ENCODE data around the gene MYO1A.

DNA sequence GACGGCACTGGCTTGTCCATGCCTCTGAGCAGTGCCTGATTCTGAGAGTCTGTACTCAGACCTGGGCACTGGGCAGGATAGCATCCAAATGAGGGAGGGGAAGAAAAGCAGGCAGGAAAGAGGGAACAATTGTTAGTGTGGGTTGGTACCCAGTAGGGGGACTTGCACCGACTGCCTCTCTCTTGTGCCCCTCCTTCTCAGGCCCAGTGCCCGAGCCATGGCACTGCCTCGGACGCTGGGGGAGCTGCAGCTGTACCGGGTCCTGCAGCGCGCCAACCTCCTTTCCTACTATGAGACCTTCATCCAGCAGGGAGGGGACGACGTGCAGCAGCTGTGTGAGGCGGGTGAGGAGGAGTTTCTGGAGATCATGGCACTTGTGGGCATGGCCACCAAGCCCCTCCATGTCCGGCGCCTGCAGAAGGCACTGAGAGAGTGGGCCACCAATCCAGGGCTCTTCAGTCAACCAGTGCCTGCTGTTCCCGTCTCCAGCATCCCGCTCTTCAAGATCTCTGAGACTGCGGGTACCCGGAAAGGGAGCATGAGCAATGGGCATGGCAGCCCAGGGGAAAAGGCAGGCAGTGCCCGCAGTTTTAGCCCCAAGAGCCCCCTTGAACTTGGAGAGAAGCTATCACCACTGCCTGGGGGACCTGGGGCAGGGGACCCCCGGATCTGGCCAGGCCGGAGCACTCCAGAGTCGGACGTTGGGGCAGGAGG is 41.2 kb upstream of the MYO1A start:
- TF ChIP-seq, protein P1, sequence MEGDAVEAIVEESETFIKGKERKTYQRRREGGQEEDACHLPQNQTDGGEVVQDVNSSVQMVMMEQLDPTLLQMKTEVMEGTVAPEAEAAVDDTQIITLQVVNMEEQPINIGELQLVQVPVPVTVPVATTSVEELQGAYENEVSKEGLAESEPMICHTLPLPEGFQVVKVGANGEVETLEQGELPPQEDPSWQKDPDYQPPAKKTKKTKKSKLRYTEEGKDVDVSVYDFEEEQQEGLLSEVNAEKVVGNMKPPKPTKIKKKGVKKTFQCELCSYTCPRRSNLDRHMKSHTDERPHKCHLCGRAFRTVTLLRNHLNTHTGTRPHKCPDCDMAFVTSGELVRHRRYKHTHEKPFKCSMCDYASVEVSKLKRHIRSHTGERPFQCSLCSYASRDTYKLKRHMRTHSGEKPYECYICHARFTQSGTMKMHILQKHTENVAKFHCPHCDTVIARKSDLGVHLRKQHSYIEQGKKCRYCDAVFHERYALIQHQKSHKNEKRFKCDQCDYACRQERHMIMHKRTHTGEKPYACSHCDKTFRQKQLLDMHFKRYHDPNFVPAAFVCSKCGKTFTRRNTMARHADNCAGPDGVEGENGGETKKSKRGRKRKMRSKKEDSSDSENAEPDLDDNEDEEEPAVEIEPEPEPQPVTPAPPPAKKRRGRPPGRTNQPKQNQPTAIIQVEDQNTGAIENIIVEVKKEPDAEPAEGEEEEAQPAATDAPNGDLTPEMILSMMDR (IDR thresholded peaks at IDR 0.05; ENCODE audit: poor library complexity, severe bottlenecking), result no peak
- TF ChIP-seq, protein P2, sequence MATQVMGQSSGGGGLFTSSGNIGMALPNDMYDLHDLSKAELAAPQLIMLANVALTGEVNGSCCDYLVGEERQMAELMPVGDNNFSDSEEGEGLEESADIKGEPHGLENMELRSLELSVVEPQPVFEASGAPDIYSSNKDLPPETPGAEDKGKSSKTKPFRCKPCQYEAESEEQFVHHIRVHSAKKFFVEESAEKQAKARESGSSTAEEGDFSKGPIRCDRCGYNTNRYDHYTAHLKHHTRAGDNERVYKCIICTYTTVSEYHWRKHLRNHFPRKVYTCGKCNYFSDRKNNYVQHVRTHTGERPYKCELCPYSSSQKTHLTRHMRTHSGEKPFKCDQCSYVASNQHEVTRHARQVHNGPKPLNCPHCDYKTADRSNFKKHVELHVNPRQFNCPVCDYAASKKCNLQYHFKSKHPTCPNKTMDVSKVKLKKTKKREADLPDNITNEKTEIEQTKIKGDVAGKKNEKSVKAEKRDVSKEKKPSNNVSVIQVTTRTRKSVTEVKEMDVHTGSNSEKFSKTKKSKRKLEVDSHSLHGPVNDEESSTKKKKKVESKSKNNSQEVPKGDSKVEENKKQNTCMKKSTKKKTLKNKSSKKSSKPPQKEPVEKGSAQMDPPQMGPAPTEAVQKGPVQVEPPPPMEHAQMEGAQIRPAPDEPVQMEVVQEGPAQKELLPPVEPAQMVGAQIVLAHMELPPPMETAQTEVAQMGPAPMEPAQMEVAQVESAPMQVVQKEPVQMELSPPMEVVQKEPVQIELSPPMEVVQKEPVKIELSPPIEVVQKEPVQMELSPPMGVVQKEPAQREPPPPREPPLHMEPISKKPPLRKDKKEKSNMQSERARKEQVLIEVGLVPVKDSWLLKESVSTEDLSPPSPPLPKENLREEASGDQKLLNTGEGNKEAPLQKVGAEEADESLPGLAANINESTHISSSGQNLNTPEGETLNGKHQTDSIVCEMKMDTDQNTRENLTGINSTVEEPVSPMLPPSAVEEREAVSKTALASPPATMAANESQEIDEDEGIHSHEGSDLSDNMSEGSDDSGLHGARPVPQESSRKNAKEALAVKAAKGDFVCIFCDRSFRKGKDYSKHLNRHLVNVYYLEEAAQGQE (IDR thresholded peaks at IDR 0.05; ENCODE audit: borderline replicate concordance), result no peak
- TF ChIP-seq EZH2 (IDR thresholded peaks at IDR 0.05; ENCODE audit: borderline replicate concordance, insufficient read depth, low read length, poor library complexity, severe bottlenecking), result no peak
- no peak for TF ChIP-seq POLR2AphosphoS5 (IDR thresholded peaks at IDR 0.05)
- TF ChIP-seq RAD21 (conservative IDR thresholded peaks at IDR 0.05), result no peak
- TF ChIP-seq EP300 (conservative IDR thresholded peaks at IDR 0.05; ENCODE audit: poor library complexity, severe bottlenecking), result no peak
- no peak for TF ChIP-seq TAF1 (IDR thresholded peaks at IDR 0.05; ENCODE audit: low read depth)
- no peak for TF ChIP-seq SMC3 (conservative IDR thresholded peaks at IDR 0.05; ENCODE audit: poor library complexity)
